NOMO-1 treated with dmso at 0.1 percent for 144 hours (cell line): Measurements from ENCODE around the gene GABRR2.

ENCODE experiments used
- DNase-seq: peaks from one replicate; lab custom pipeline; 2025; ENCODE audit not compliant: unreplicated experiment; lab: John Stamatoyannopoulos, UW

GABRR2 gene

GRCh38 chr6:89214197-89214596, 100.9 kb downstream of the GABRR2 start:
- DNase-seq = no peak

GRCh38 chr6:89212472-89212871, 102.6 kb downstream of the GABRR2 start:
- no peak for DNase-seq

GRCh38 chr6:89209457-89209856, 105.6 kb downstream of the GABRR2 start:
- DNase-seq = no peak

GRCh38 chr6:89208551-89208950, 106.5 kb downstream of the GABRR2 start:
- DNase-seq = no peak
